GM18517 (cell line): ENCODE measurements around the gene BLCAP.

ENCODE experiments used
- ATAC-seq: cut with Tn5 transposase; IDR thresholded peaks from one replicate; pipeline ENCODE4 v1.9.1; 2021; ENCODE audit warnings: mild to moderate bottlenecking, moderate library complexity; ENCODE audit not compliant: unreplicated experiment

BLCAP gene

GRCh38 chr20:37518059-37518458 lies 9.6 kb downstream of the BLCAP start:
- ATAC-seq: no peak

GRCh38 chr20:37516811-37517750 lies 10.6 kb downstream of the BLCAP start:
- no peak for ATAC-seq

GRCh38 chr20:37515876-37516275 lies 11.8 kb downstream of the BLCAP start:
- no peak for ATAC-seq

- ATAC-seq: no peak
These were observed 13.8 kb downstream of the BLCAP start for GRCh38 chr20:37513779-37514359.

DNA sequence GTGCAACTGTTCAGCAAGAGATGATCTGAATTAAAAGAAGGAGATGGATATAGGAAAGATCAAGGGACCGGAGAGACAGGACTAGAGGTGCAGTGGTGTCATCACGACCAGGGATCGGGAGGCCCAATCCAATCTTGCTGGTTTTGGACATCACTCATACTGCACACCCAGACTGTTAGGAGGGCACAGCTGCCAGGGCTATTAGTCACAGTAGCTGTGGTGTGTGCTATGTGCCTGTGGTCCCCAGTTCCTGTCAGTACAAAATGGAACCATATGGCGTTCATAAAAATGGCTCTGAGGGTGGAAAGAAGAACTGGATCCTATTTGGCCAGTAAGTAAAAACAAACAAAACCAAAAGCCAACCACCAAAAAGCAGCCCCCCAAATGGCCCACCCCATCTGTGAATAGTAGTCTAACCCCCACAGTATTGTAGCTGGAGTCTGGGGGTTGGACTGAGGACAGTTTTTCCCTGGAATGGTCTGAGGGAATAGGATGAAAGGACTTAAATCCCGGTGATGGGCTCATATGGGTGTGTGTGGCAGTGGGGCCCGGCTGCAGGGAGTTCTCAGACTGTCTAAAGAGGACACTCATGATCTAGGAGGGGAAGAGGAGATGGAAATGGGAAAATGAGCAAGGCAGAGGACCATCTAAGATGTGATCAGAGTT lies 15.9 kb downstream of the BLCAP start:
- ATAC-seq: no peak

GRCh38 chr20:37510226-37510625 lies 17.4 kb downstream of the BLCAP start:
- no peak for ATAC-seq

DNA sequence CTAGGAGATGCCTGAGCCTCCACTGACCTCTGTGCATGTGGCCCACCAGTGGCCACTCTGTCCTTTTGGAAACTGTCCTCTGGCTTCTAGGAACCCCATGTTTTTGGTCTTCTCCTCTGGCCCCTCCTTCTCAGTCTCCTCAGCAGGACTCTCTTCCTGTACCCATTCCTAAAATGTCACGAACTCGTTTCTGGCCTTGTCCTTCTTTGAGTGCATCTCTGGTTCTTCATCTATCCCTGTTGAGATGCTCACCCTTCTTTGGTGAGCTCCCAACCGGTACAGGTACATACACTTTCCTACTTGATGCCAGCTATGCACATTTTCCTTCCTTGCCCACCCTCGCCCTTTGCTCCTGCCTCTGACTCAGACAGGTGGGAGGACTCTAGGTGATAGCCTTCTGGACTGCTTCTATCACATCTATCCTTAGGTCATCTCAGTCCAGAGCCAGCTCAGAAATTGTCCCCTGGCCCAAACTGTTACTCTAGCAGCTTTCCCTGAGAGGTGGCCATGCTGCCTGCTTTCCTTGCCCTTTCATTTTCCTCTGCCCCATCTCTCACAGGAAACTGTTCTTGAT lies 21.4 kb downstream of the BLCAP start:
- no peak for ATAC-seq

GRCh38 chr20:37505263-37506151 lies 22.2 kb downstream of the BLCAP start:
- no peak for ATAC-seq

- ATAC-seq: no peak
These were observed 23.1 kb downstream of the BLCAP start for GRCh38 chr20:37504404-37505096.

DNA sequence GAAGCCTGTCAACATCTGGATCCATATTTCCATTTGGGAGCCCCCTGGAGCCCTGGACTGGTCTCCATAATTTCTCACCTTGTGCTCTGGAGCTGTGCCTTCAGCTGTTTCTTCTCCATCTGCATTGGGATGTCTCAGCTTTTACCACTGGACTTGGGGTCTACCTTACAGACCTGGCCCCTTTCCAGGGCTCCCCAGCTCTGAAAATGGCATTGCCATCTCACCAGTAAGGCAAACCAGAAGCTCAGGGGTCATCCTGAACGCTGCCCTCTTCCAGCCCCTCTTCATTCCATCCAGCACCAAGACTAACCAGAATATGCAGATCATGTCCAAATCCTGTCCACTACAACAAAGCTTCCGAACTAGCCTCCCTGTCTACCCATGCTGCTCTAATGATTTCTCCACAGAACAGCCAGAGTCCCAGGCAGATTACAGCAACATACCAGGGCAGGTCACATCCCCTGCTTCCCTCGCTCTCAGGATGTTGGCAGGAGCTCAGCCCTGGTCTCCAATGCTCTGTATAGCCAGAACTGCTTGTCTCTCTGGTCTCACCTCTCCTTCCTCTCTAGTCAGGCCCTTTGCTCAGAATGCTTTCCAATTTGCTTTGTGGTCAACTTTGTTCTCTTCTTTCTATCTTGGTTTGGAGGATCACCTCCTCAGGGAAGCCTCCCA lies 24.3 kb downstream of the BLCAP start:
- no peak for ATAC-seq

DNA sequence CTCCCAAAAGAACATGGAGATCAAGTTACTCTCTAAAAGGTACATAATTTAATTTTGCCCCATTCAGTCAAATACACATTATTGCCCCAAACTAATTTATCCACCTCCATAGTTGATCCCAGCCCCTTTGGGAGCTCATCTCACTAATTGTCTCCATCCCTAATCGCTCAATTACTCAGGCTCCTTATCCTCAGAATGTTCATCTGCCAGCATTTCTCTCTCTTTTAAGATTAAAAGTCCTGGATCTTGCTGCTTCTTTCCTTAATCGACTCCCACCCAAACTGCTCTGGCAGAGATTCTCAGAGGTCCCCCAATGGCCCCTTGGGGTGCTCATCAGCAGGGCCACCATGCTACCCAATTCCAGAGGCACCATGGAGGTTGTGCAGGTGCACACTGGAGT lies 25.0 kb downstream of the BLCAP start:
- ATAC-seq: no peak

DNA sequence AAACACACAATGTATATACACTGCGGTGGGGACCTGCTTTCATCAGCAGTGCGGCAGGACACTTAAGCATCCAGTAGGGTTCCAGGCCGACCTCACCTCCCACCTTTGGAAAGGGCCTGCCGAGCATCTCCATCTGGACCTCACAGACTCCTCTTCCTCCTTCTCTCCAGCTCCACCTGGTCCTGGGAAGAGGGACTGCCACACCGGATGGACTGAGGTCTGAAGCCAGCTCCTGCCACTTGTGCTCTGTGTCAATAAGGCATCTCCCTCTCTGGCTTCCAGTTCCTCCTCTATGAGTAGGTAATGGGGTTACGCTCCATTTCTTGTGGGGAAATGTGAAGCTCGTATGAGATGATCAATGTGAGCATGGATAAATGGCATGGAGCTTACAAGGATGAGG lies 25.7 kb downstream of the BLCAP start:
- ATAC-seq: no peak

GRCh38 chr20:37500311-37500710 lies 27.4 kb downstream of the BLCAP start:
- ATAC-seq: no peak

- no peak for ATAC-seq
These were observed 29.5 kb downstream of the BLCAP start for GRCh38 chr20:37498066-37498665.

DNA sequence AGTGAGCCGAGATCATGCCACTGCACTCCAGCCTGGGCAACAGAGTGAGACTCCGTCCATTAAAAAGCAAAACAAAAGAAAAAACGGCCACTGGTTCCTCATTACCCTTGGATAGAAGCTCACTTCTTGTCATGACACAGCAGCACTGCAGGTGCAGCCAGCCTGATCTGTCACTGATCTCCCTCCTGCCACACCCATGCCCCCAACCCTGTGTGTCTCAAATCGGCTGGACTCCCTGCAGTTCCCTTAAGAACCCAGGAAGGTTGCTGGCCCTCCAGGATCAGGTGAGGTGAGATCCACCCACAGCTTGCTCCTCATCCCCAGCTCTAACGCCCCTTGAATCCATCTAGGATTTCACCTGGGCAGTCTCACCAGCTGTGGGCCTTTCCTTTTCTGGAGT lies 32.9 kb downstream of the BLCAP start:
- no peak for ATAC-seq

- ATAC-seq: no peak
These were observed 33.4 kb downstream of the BLCAP start for GRCh38 chr20:37494301-37494700.

- no peak for ATAC-seq
These were observed 34.7 kb downstream of the BLCAP start for GRCh38 chr20:37492945-37493344.

- no peak for ATAC-seq
These were observed 35.5 kb downstream of the BLCAP start for GRCh38 chr20:37492096-37492625.
